Adipose tissue (tissue), 3 donors: ENCODE measurements around the gene ACAA2. TPM values are rescaled to one million over a fixed set of nuclear protein-coding genes. Genes with fewer than 3 reads are reported as not detected.

Experiments used
- H3K27ac ChIP-seq: one replicate; pipeline ENCODE4 v1.5.1; 2013; ENCODE audit warnings: low read depth, low read length
- WGBS, 3 donors: extraction: QIAGEN DNeasy Blood & Tissue Kit; methylation state at CpG; one replicate each; pipeline ENCODE4 v1.1.7; 2013; 5-methylcytosine and 5-hydroxymethylcytosine counted together
- polyA plus RNA-seq, 3 donors: library from polyadenylated mRNA; stranded (reverse); fragments of 200-250 nt; gene quantifications; one replicate each; pipeline ENCODE4 v1.2.3, GENCODE V29; 2013
- donor health status: healthy with polysubstance abuse.
- donor health status: Bipolar disorder and iron deficiency.
- donor health status: healthy.

ACAA2 gene
- 100 to 1,000 TPM in 2 of 3 donors, 10 to 100 TPM in 1; 50.6 to 216 (median 106) TPM for polyA plus RNA-seq

DNA sequence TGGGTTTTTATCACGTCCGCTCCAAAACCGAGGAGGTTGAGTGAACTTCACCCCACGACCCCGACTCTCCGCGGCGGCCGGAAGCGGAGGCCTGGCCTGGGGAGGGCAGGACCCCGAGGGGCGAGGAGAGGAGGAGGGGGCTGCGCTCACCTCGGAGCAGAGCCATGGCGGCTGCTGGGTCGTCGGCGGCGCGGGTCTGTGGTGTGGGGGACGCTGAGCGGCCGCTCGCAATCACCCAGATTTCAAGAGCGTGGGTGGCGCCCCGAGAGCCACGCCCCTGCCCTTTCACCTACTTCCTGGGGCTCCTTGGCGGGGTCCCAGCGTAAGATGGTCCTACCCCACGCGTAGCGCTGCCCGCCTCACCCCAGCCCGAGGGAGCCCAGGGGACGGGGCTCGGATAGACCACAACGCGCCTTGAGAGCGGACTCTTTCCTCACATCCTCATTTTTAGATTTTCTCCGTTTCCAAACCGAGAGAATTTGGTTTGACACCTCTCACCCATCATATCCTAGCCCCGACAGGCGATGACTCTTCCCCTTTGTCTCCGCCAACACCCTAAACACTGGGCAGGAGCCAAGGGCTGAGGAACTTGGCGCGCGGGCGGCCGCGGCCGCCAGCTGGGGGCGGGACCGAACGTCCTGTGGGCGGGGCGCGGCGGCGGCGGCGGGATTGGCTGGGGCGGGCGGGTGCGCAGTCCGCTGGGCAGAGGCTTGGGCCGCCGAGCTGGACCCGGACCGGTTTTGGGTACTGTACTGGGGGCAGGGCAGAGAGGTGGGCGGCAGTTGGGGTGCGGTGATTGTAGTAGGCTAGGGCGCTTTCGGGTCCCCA, at the start of gene ACAA2:
Gene ACAA2 (minus strand): TSS at position 215 of the 828 bp plus-strand sequence. CDS start 49 bp downstream, at position 166.
- 0 to 1% (median 0%) methylated on average over 73 to 74 of the region's 74 CpGs for WGBS, 3 donors
- peak within 1 kb of the TSS; percentile 79 for H3K27ac ChIP-seq

DNA sequence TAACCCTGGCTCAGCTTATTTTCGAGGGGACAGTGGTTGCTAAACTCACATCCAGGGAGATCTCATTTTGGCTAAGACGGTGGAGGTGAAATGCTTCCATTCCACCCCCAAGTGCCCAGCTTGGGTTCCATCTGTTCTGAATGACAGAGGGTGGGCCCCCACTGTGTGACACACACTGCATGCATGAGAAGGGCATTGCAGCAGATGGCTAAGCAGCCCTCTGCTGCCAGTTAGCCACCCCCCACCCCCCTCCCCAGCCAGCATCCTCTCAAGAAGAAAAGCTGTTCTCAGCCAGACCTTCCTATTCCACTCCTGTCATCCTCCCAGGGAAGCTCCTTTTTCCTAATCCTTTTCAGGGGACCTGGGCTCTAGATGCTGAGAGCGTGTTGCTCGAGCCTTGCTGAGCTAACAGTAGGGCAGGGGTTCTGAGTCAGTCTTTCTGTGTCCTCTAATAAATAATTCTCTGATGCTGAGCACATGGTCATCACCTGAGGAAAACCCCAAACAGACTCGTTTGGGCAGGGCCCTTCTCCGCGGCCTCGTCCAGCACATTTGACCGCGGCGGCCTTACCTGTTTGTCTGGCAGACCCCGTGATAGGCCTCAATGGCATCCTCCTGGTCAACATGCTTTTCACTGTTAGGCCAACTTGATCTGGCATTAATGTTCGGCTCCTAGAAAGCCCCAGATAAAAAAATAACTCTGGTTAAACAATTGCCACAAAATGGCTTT, 49.5 kb upstream of the ACAA2 start:
- no peak overlapping the region for H3K27ac ChIP-seq
- 81 to 90% (median 87%) methylated on average over 13 of the region's 13 CpGs for WGBS, 3 donors

- no peak overlapping the region for H3K27ac ChIP-seq
- WGBS, 3 donors, result 55 to 84% (median 66%) methylated on average over 3 of the region's 3 CpGs
Observed at GRCh38 chr18:49861659-49862058, 48.3 kb upstream of the ACAA2 start.

DNA sequence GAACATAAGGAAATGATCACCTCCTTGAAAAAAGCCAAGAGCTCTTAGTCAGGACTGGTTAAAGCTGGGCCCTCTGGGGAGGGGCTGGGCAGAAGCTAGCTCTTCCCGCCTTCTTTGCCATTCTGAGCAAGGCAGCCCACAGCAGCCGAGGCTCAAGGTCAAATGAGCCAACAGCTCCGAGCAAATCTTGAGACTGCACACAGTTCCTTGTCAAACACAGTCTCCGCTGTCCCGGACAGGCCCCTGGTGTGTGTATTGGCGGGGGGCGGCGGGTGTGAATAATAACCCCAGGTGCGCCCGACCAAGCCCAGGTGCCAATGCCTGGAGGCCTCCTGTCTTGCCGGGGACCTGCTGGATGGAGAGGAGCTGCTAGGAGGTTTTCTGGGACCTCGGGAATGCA, 46.4 kb upstream of the ACAA2 start:
- 43 to 88% (median 84%) methylated on average over 12 of the region's 12 CpGs for WGBS, 3 donors
- no peak overlapping the region for H3K27ac ChIP-seq

GRCh38 chr18:49859021-49859359, 45.7 kb upstream of the ACAA2 start:
- 23 to 67% (median 62%) methylated on average over 6 of the region's 6 CpGs for WGBS, 3 donors
- no peak overlapping the region for H3K27ac ChIP-seq

DNA sequence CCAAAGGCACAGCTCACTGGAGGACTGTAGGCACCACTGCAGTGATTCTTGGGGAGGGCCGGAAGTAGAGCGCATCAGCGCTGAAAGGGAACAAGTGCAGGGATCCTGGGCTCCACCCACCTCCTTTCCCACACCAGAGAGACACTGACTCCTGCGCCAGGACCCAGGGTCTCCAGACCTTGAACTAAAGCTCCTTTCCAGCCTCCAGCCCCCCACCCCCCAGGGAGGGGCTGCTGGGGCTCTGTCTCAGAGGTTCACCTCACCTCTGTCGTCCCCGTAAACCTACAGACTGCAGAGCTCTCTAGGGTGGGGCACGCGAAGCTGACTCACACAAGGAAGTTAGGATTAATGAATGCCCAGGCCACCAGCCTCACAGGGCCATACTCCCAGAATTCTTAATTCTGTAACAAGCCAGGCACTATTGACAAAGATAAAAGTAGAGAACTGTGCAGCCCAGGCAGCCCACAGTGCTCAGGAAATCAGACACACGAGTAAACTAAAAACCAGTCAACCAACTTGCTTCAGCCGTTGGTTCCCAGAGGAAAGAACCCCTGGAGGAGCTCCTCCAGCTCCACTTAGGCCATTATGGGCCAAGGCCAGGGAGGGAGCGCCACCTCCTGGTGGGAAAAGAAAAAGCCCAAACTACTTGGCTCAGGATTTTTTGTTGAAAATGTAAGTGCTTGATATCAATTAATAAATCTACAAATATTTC, 45.1 kb upstream of the ACAA2 start:
- WGBS, 3 donors, result 52 to 59% (median 54%) methylated on average over 11 of the region's 11 CpGs
- H3K27ac ChIP-seq, result no peak overlapping the region

DNA sequence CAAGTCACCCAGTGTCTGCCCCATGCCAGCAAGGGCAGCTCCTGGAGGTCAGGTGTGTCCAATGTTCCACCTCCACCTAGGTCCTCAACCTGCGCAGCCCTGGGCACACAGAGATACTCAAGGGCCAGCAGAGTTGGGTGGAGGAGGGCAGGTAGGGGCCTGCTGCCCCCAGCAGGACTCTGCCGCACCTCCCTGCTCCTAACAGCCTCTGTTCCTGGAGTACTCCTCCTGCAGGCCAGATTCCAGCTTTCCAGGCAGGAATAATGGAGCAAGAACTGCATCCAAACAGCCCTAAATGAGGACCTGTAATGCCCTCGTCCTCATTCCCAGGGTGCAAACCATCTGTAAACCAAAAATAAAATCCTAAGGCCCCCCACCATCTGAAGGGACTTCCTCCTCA, 44.4 kb upstream of the ACAA2 start:
- 78 to 93% (median 86%) methylated on average over 3 of the region's 3 CpGs for WGBS, 3 donors
- H3K27ac ChIP-seq, result no peak overlapping the region

- 92 to 95% (median 94%) methylated on average over 6 of the region's 6 CpGs for WGBS, 3 donors
- H3K27ac ChIP-seq, result no peak overlapping the region
Observed at GRCh38 chr18:49856496-49856895, 43.2 kb upstream of the ACAA2 start.

GRCh38 chr18:49855711-49856415, 42.5 kb upstream of the ACAA2 start:
- H3K27ac ChIP-seq, result no peak overlapping the region
- WGBS, 3 donors, result 91 to 95% (median 95%) methylated on average over 7 of the region's 7 CpGs

GRCh38 chr18:49854681-49855080, 41.3 kb upstream of the ACAA2 start:
- WGBS, 3 donors, result 94 to 97% (median 97%) methylated on average over 3 of the region's 3 CpGs
- H3K27ac ChIP-seq, result no peak overlapping the region

DNA sequence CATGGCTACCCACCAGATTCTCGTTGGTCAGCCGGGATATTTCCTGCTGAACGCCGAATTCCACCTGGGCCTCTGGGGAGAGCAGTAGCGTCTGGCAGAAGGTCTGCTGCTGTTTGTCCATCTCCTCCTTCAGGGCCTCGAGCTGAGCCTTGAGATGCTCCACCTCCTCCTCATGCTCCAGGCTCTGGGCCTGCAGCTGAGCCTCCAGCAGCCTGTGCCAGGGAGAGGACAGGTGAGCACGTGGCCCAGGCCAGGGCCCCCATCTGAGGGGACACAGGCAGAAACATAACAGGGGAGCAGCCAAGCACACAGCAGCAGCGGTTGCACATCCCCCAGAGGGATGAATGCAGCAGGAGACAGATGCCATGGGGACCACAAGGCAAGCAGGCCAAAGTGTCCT, 40.1 kb upstream of the ACAA2 start:
- no peak overlapping the region for H3K27ac ChIP-seq
- WGBS, 3 donors, result 86 to 90% (median 89%) methylated on average over 8 of the region's 8 CpGs

GRCh38 chr18:49853011-49853410, 39.7 kb upstream of the ACAA2 start:
- no peak overlapping the region for H3K27ac ChIP-seq
- 80 to 86% (median 82%) methylated on average over 7 of the region's 7 CpGs for whole genome bisulfite sequencing, 3 donors

- no peak overlapping the region for H3K27ac ChIP-seq
- WGBS, 3 donors, result 83 to 89% (median 85%) methylated on average over 4 of the region's 4 CpGs
Observed at GRCh38 chr18:49851624-49852023, 38.3 kb upstream of the ACAA2 start.

DNA sequence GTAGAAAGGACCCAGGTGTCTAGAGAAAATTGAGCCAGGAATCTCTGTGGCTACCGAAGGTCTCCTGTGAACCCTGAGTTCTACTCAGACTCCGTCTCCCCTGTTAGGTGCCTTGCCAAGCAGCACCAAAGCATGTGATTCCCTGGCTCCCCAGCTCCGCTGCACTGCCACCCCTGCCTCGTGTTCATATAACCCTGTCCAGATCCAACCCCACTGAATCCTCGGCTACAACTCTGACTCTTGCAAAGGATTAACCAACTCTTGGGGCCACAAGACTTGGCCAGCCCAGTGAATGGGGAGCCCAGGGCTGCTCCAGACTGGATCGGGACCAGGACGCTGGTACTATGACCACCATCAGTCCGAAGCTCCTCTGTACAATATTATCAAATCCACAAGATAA, 37.3 kb upstream of the ACAA2 start:
- WGBS, 3 donors, result 93 to 95% (median 94%) methylated on average over 8 of the region's 8 CpGs
- H3K27ac ChIP-seq, result no peak overlapping the region

GRCh38 chr18:49849331-49850217, 36.2 kb upstream of the ACAA2 start:
- WGBS, 3 donors, result 45 to 74% (median 51%) methylated on average over 14 of the region's 14 CpGs
- H3K27ac ChIP-seq, result no peak overlapping the region

GRCh38 chr18:49848115-49848514, 34.8 kb upstream of the ACAA2 start:
- H3K27ac ChIP-seq, result no peak overlapping the region
- WGBS, 3 donors, result 78 to 86% (median 82%) methylated on average over 4 of the region's 4 CpGs

GRCh38 chr18:49847524-49847923, 34.2 kb upstream of the ACAA2 start:
- no peak overlapping the region for H3K27ac ChIP-seq
- WGBS, 3 donors, result 87 to 93% (median 93%) methylated on average over 8 of the region's 8 CpGs
